Neural cell (in vitro differentiated cells): Measurements from ENCODE around the gene COX17. TPM values are rescaled to one million over a fixed set of nuclear protein-coding genes. Genes with fewer than 3 reads are reported as not detected.

Experiments used
- H2AFZ ChIP-seq: fragments of 200-600, 300-800 bp; sonication (generic), shearing (Covaris generic); 2 replicates; pipeline ENCODE4 v1.6.0; 2014; ENCODE audit warnings: low read depth, mild to moderate bottlenecking, antibody characterized with exemption, low read length, moderate library complexity
- H3F3A ChIP-seq: fragments of 200-600 bp; shearing (Covaris generic); 2 replicates; pipeline ENCODE4 v1.6.1; 2016; ENCODE audit warnings: mild to moderate bottlenecking, moderate library complexity, mixed read lengths, antibody characterized with exemption, low read length; ENCODE audit not compliant: insufficient read depth, poor library complexity, severe bottlenecking
- H3K27ac ChIP-seq: fragments of 200-600, 300-800 bp; sonication (generic), shearing (Covaris generic); 2 replicates; pipeline ENCODE4 v1.5.1; 2014; ENCODE audit warnings: mild to moderate bottlenecking, low read length, moderate library complexity
- H3K27me3 ChIP-seq: fragments of 300-800, 200-600 bp; sonication (generic), shearing (Covaris generic); 2 replicates; pipeline ENCODE4 v1.6.0; 2014; ENCODE audit warnings: mild to moderate bottlenecking, low read depth, low read length, moderate library complexity; ENCODE audit not compliant: insufficient read depth
- H3K36me3 ChIP-seq: fragments of 300-800, 200-600 bp; sonication (generic), shearing (Covaris generic); 2 replicates; pipeline ENCODE4 v1.5.1; 2014; ENCODE audit warnings: mild to moderate bottlenecking, antibody characterized with exemption, low read length, moderate library complexity; ENCODE audit not compliant: insufficient read depth
- H3K4me2 ChIP-seq: fragments of 300-800, 200-600 bp; sonication (generic), shearing (Covaris generic); 2 replicates; pipeline ENCODE4 v1.6.0; 2014; ENCODE audit warnings: mild to moderate bottlenecking, low read length
- H3K4me3 ChIP-seq: fragments of 300-800, 200-600 bp; sonication (generic), shearing (Covaris generic); 2 replicates; pipeline ENCODE4 v1.5.1; 2014; ENCODE audit warnings: mild to moderate bottlenecking, low read length, moderate library complexity
- H3K79me2 ChIP-seq: fragments of 200-600 bp; shearing (Covaris generic); replicated peaks from 2 replicates; pipeline ENCODE4 v1.6.0; 2014; ENCODE audit warnings: mild to moderate bottlenecking, low read length, moderate library complexity; ENCODE audit not compliant: insufficient read depth
- H3K9ac ChIP-seq: fragments of 300-800, 200-600 bp; sonication (generic), shearing (Covaris generic); 2 replicates; pipeline ENCODE4 v1.6.1; 2016; ENCODE audit warnings: mild to moderate bottlenecking, low read length, mixed read lengths
- H3K9me2 ChIP-seq: fragments of 200-600 bp; shearing (Covaris generic); 2 replicates; pipeline ENCODE4 v1.6.1; 2016; ENCODE audit warnings: mild to moderate bottlenecking, low read length, mixed read lengths; ENCODE audit not compliant: insufficient read depth
- H3K9me3 ChIP-seq: fragments of 200-600, 300-800 bp; sonication (generic), shearing (Covaris generic); 2 replicates; pipeline ENCODE4 v1.6.1; 2016; ENCODE audit warnings: mild to moderate bottlenecking, mixed run types, low read length, moderate library complexity, mixed read lengths
- H4K20me1 ChIP-seq: fragments of 200-600 bp; shearing (Covaris generic); 2 replicates; pipeline ENCODE4 v1.6.1; 2016; ENCODE audit warnings: mild to moderate bottlenecking, mixed run types; ENCODE audit not compliant: insufficient read depth
- EP300 ChIP-seq: fragments of 450-650 bp; conservative IDR thresholded peaks from 2 replicates; pipeline ENCODE4 v1.6.1; 2014; ENCODE audit warnings: antibody characterized with exemption, mild to moderate bottlenecking, moderate library complexity; ENCODE audit not compliant: poor library complexity, severe bottlenecking
- EZH2 ChIP-seq: fragments of 200-600, 300-800 bp; shearing (Covaris generic), sonication (generic); IDR thresholded peaks from 2 replicates; pipeline ENCODE4 v1.6.1; 2014; ENCODE audit warnings: antibody characterized with exemption, low read length, borderline replicate concordance, mild to moderate bottlenecking; ENCODE audit not compliant: insufficient read depth, poor library complexity, severe bottlenecking
- MXI1 ChIP-seq: fragments of 450-650 bp; conservative IDR thresholded peaks from 2 replicates; pipeline ENCODE4 v1.6.1; 2014; ENCODE audit warnings: antibody characterized with exemption, mild to moderate bottlenecking; ENCODE audit not compliant: poor library complexity, severe bottlenecking
- POLR2AphosphoS5 ChIP-seq: IDR thresholded peaks from 2 replicates; pipeline ENCODE4 v1.6.1; 2012
- RAD21 ChIP-seq: fragments of 450-650 bp; conservative IDR thresholded peaks from 2 replicates; pipeline ENCODE4 v1.6.1; 2014; ENCODE audit warnings: antibody characterized with exemption, mild to moderate bottlenecking, moderate library complexity
- SMC3 ChIP-seq: fragments of 450-650 bp; conservative IDR thresholded peaks from 2 replicates; pipeline ENCODE4 v1.6.1; 2014; ENCODE audit warnings: antibody characterized with exemption, mild to moderate bottlenecking, moderate library complexity; ENCODE audit not compliant: poor library complexity
- TAF1 ChIP-seq: IDR thresholded peaks from 2 replicates; pipeline ENCODE4 v1.6.1; 2012; ENCODE audit warnings: low read depth
- polyA plus RNA-seq: library from polyadenylated mRNA; depleted of rRNA; stranded (reverse); fragments of >200 nt; gene quantifications from 2 replicates; pipeline ENCODE4 v1.2.3, GENCODE V29; 2014
- TF ChIP-seq, protein P1 (sequence below): fragments of 450-650 bp; IDR thresholded peaks from 2 replicates; pipeline ENCODE4 v1.5.1; 2014; ENCODE audit warnings: antibody characterized with exemption, mild to moderate bottlenecking, moderate library complexity; ENCODE audit not compliant: poor library complexity, severe bottlenecking
- TF ChIP-seq, protein P2 (sequence below): IDR thresholded peaks from 2 replicates; pipeline ENCODE4 v1.6.1; 2012; ENCODE audit warnings: borderline replicate concordance

COX17 gene
- polyA plus RNA-seq, 1 donor from 2014 or later: 49.4 TPM

DNA sequence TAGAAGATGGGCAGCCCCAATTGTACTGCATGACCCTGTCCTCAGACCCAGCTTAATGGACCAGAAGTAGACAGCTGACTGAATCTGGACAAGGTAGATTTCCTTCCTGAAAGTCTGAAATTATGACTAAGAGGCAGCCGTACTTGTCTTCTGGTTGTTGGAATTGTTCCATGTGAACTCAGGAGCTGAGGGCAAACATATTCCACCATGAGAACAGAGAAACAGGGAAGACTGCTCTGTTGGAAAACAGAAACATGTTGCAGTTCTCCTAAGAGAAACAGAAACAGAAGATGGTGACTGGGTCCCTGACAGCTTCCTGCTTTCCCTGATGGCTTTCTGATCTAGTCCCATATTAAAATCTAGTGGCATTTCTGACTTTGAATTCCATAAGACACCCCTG is 41.0 kb downstream of the COX17 start:
- H2AFZ ChIP-seq: no peak overlapping the region
- TF ChIP-seq MXI1: no peak
- TF ChIP-seq, protein P1, sequence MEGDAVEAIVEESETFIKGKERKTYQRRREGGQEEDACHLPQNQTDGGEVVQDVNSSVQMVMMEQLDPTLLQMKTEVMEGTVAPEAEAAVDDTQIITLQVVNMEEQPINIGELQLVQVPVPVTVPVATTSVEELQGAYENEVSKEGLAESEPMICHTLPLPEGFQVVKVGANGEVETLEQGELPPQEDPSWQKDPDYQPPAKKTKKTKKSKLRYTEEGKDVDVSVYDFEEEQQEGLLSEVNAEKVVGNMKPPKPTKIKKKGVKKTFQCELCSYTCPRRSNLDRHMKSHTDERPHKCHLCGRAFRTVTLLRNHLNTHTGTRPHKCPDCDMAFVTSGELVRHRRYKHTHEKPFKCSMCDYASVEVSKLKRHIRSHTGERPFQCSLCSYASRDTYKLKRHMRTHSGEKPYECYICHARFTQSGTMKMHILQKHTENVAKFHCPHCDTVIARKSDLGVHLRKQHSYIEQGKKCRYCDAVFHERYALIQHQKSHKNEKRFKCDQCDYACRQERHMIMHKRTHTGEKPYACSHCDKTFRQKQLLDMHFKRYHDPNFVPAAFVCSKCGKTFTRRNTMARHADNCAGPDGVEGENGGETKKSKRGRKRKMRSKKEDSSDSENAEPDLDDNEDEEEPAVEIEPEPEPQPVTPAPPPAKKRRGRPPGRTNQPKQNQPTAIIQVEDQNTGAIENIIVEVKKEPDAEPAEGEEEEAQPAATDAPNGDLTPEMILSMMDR: no peak
- no peak for TF ChIP-seq SMC3
- TF ChIP-seq, protein P2, sequence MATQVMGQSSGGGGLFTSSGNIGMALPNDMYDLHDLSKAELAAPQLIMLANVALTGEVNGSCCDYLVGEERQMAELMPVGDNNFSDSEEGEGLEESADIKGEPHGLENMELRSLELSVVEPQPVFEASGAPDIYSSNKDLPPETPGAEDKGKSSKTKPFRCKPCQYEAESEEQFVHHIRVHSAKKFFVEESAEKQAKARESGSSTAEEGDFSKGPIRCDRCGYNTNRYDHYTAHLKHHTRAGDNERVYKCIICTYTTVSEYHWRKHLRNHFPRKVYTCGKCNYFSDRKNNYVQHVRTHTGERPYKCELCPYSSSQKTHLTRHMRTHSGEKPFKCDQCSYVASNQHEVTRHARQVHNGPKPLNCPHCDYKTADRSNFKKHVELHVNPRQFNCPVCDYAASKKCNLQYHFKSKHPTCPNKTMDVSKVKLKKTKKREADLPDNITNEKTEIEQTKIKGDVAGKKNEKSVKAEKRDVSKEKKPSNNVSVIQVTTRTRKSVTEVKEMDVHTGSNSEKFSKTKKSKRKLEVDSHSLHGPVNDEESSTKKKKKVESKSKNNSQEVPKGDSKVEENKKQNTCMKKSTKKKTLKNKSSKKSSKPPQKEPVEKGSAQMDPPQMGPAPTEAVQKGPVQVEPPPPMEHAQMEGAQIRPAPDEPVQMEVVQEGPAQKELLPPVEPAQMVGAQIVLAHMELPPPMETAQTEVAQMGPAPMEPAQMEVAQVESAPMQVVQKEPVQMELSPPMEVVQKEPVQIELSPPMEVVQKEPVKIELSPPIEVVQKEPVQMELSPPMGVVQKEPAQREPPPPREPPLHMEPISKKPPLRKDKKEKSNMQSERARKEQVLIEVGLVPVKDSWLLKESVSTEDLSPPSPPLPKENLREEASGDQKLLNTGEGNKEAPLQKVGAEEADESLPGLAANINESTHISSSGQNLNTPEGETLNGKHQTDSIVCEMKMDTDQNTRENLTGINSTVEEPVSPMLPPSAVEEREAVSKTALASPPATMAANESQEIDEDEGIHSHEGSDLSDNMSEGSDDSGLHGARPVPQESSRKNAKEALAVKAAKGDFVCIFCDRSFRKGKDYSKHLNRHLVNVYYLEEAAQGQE: no peak
- TF ChIP-seq EZH2: no peak
- no peak for TF ChIP-seq RAD21
- no peak for TF ChIP-seq TAF1
- no peak for TF ChIP-seq POLR2AphosphoS5
- TF ChIP-seq EP300: no peak
- H3K9me2 ChIP-seq: no peaks in the 10 kb centered on the region
- no peaks in the 10 kb centered on the region for H4K20me1 ChIP-seq
- no peaks in the 10 kb centered on the region for H3K27me3 ChIP-seq
- no peak overlapping the region for H3K9ac ChIP-seq
- no peaks in the 10 kb centered on the region for H3K9me3 ChIP-seq
- no peak overlapping the region for H3K4me3 ChIP-seq
- H3K36me3 ChIP-seq: no peaks in the 10 kb centered on the region
- H3K79me2 ChIP-seq: no peaks in the 10 kb centered on the region
- H3F3A ChIP-seq: no peaks in the 10 kb centered on the region
- H3K27ac ChIP-seq: no peak overlapping the region
- H3K4me2 ChIP-seq: no peak overlapping the region

DNA sequence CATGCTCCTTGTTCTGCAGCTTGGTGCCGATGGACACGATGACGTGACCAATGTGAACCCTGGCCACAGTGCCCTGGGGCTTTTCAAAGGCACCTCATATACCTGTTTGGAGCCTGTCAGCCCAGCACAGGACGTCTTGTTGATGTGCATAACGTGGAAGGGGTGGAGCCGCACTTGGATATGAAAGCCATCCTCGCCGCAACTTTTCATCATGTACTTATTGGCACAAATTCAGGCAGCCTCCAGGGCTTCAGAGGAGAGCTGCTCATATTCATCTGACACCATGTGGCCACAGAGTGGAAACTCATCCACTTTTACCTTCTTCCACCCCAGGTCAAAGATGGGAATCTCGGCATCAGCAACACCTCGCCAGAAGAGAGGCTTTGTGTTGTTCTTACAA is 41.5 kb downstream of the COX17 start:
- H4K20me1 ChIP-seq: no peaks in the 10 kb centered on the region
- no peaks in the 10 kb centered on the region for H3K9me3 ChIP-seq
- H3K79me2 ChIP-seq: no peaks in the 10 kb centered on the region
- no peaks in the 10 kb centered on the region for H3K36me3 ChIP-seq
- H2AFZ ChIP-seq: no peak overlapping the region
- H3K9me2 ChIP-seq: no peaks in the 10 kb centered on the region
- no peak overlapping the region for H3K9ac ChIP-seq
- H3K27me3 ChIP-seq: no peaks in the 10 kb centered on the region
- H3F3A ChIP-seq: no peaks in the 10 kb centered on the region
- H3K4me3 ChIP-seq: no peak overlapping the region
- TF ChIP-seq SMC3 (no peak), RAD21 (no peak), EZH2 (no peak), MXI1 (no peak), POLR2AphosphoS5 (no peak), TAF1 (no peak), EP300 (no peak)
- TF ChIP-seq, protein P2: no peak
- TF ChIP-seq, protein P1: no peak
- no peak overlapping the region for H3K27ac ChIP-seq
- H3K4me2 ChIP-seq: no peak overlapping the region
